PC-9 (cell line): ENCODE results near the gene PTPRD. TPM values are rescaled to one million over a fixed set of nuclear protein-coding genes. Genes with fewer than 3 reads are reported as not detected.

Source experiments
- BruUV-seq: library from RNA; stranded (reverse); fragments of 400-500 nt; replicated peaks from 2 replicates; lab custom pipeline; 2021; lab: Mats Ljungman, UMichigan
- CTCF ChIA-PET: fragments of 300-600 bp; sonication (Branson Sonifier 250); formaldehyde crosslinking; loops from one replicate; lab custom pipeline; 2022; ENCODE audit warnings: antibody characterized with exemption; lab: Charles Lee
- POLR2A ChIA-PET: fragments of 300-600 bp; sonication (Branson Sonifier 250); formaldehyde crosslinking; loops from one replicate; lab custom pipeline; 2022; ENCODE audit warnings: antibody characterized with exemption; ENCODE audit not compliant: unreplicated experiment; lab: Charles Lee
- DNase-seq, 2 experiments: peaks; one replicate each; pipeline versions ENCODE4 v3.0.0 to v3.0.0-alpha.2; 2015 to 2022; ENCODE audit warnings: mixed read lengths in 1 of 2
- H2AFZ ChIP-seq: fragments of 200-600 bp; sonication (generic); 2 replicates; pipeline ENCODE4 v1.8.1; 2017; ENCODE audit warnings: antibody characterized with exemption
- H3F3A ChIP-seq: fragments of 200-600 bp; sonication (generic); 2 replicates; pipeline ENCODE4 v1.8.1; 2017; ENCODE audit warnings: antibody characterized with exemption, mild to moderate bottlenecking, low read depth; ENCODE audit not compliant: insufficient read depth
- H3K27ac ChIP-seq: fragments of 200-600 bp; sonication (generic); 2 replicates; pipeline ENCODE4 v1.6.1; 2016; ENCODE audit warnings: mixed run types
- H3K27me3 ChIP-seq: fragments of 200-600 bp; sonication (generic); 2 replicates; pipeline ENCODE4 v1.6.1; 2016; ENCODE audit warnings: low read depth, mixed run types; ENCODE audit not compliant: insufficient read depth
- H3K36me3 ChIP-seq: fragments of 200-600 bp; sonication (generic); 2 replicates; pipeline ENCODE4 v1.6.1; 2016; ENCODE audit warnings: low read depth, mixed run types
- H3K4me1 ChIP-seq: fragments of 200-600 bp; sonication (generic); replicated peaks from 2 replicates; pipeline ENCODE4 v1.6.1; 2016; ENCODE audit warnings: mixed run types; ENCODE audit not compliant: insufficient read depth
- H3K4me2 ChIP-seq: fragments of 200-600 bp; sonication (generic); 2 replicates; pipeline ENCODE4 v1.6.1; 2017; ENCODE audit warnings: mixed run types
- H3K4me3 ChIP-seq: fragments of 200-600 bp; sonication (generic); 2 replicates; pipeline ENCODE4 v1.6.1; 2016; ENCODE audit warnings: mixed run types
- H3K79me2 ChIP-seq: fragments of 200-600 bp; sonication (generic); 2 replicates; pipeline ENCODE4 v1.6.1; 2017; ENCODE audit warnings: low read depth, mixed run types
- H3K9me2 ChIP-seq: fragments of 200-600 bp; sonication (generic); 2 replicates; pipeline ENCODE4 v1.8.1; 2017; ENCODE audit warnings: mild to moderate bottlenecking; ENCODE audit not compliant: insufficient read depth
- H3K9me3 ChIP-seq: fragments of 200-600 bp; sonication (generic); 2 replicates; pipeline ENCODE4 v1.8.1; 2016; ENCODE audit warnings: low read depth; ENCODE audit not compliant: insufficient read depth
- H4K20me1 ChIP-seq: fragments of 200-600 bp; sonication (generic); 2 replicates; pipeline ENCODE4 v1.8.1; 2017; ENCODE audit not compliant: insufficient read depth
- EZH2 ChIP-seq: fragments of 200-600 bp; sonication (generic); IDR thresholded peaks from 2 replicates; pipeline ENCODE4 v1.8.0; 2017; ENCODE audit warnings: antibody characterized with exemption, low read depth
- intact Hi-C: fragments of 100-400 bp; cut with micrococcal nuclease; formaldehyde crosslinking; loops from one replicate; pipeline ENCODE4 v1.10.0; 2022; ENCODE audit not compliant: unreplicated experiment
- total RNA-seq: library from RNA; stranded (reverse); gene quantifications from 2 replicates; pipeline ENCODE4 v1.2.3, GENCODE V29; 2021
- TF ChIP-seq, protein P1 (sequence below): fragments of 200-600 bp; sonication (generic); conservative IDR thresholded peaks from 2 replicates; pipeline ENCODE4 v1.6.1; 2017; ENCODE audit warnings: mixed run types, antibody characterized with exemption, mild to moderate bottlenecking, moderate library complexity

The PTPRD gene
- total RNA-seq, 1 experiment from 2014 or later: not detected

DNA sequence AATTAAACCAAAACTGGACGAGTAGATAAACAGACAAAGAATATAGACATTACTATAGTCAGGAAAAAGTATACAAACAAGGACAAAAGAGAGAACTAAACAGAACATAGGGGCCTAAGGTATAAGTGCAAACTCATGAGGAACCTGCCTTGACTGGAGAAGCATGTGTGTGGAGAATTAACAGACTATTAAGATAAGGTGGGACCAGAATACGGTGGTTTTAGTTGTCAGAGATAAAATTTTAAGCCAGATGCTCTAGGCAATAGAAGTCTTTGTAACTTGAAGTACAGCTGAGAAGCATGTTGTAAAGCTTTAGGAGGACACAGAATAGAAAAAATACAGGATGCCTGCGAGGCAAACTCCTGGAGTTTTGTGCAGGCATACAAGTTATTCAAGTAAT lies 707.1 kb downstream of the PTPRD start:
- POLR2A ChIA-PET: no interaction called here
- no TSS peak for BruUV-seq

DNA sequence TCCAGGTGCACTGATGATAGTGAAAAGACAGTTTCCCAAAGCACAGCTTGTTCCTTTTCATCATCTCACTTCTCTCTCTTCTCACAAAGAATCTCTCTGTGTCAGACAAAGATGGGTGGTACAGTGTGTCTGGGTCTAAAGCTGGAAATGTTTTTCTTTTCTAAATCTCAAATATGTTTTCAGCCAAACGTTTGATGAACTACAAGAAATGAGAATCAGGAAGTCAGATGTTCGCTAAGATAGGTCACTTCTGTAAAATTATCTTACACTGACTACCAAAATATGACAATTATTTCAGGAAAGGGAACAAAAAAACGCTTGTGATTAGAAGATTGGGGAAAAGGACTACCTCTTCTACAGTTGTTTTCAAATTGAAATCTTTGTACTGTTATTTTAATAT lies 708.8 kb downstream of the PTPRD start:
- Histone ChIP-seq H3K4me2 (no peak overlapping the region), H3K9me2 (no peaks in the 10 kb centered on the region), H3F3A (no peaks in the 10 kb centered on the region), H4K20me1 (no peaks in the 10 kb centered on the region), H3K79me2 (no peaks in the 10 kb centered on the region), H2AFZ (no peak overlapping the region), H3K27ac (no peak overlapping the region), H3K4me1 (no peaks in the 10 kb centered on the region), H3K4me3 (no peak overlapping the region), H3K9me3 (no peaks in the 10 kb centered on the region), H3K36me3 (no peaks in the 10 kb centered on the region), H3K27me3 (no peaks in the 10 kb centered on the region)
- no peak for DNase-seq
- intact Hi-C loops: no loop called here
- no peak for TF ChIP-seq EZH2
- TF ChIP-seq, protein P1, sequence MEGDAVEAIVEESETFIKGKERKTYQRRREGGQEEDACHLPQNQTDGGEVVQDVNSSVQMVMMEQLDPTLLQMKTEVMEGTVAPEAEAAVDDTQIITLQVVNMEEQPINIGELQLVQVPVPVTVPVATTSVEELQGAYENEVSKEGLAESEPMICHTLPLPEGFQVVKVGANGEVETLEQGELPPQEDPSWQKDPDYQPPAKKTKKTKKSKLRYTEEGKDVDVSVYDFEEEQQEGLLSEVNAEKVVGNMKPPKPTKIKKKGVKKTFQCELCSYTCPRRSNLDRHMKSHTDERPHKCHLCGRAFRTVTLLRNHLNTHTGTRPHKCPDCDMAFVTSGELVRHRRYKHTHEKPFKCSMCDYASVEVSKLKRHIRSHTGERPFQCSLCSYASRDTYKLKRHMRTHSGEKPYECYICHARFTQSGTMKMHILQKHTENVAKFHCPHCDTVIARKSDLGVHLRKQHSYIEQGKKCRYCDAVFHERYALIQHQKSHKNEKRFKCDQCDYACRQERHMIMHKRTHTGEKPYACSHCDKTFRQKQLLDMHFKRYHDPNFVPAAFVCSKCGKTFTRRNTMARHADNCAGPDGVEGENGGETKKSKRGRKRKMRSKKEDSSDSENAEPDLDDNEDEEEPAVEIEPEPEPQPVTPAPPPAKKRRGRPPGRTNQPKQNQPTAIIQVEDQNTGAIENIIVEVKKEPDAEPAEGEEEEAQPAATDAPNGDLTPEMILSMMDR: no peak
- ChIA-PET CTCF (no interaction called here), POLR2A (no interaction called here)
- no TSS peak for BruUV-seq

More for the DNA sequence above, 707.1 kb downstream of the PTPRD start:
- CTCF ChIA-PET: no interaction called here
- no peak overlapping the region for H3K4me2 ChIP-seq
- no peaks in the 10 kb centered on the region for H3K9me3 ChIP-seq
- no peak overlapping the region for H2AFZ ChIP-seq
- H3K4me1 ChIP-seq: no peaks in the 10 kb centered on the region
- no peaks in the 10 kb centered on the region for H4K20me1 ChIP-seq
- no peaks in the 10 kb centered on the region for H3K79me2 ChIP-seq
- H3K36me3 ChIP-seq: no peaks in the 10 kb centered on the region
- H3K9me2 ChIP-seq: no peaks in the 10 kb centered on the region
- no peak for TF ChIP-seq EZH2
- TF ChIP-seq, protein P1: no peak
- H3K4me3 ChIP-seq: no peak overlapping the region
- no peaks in the 10 kb centered on the region for H3K27me3 ChIP-seq
- DNase-seq: no peak
- intact Hi-C loops: no loop called here
- no peak overlapping the region for H3K27ac ChIP-seq
- no peaks in the 10 kb centered on the region for H3F3A ChIP-seq

DNA sequence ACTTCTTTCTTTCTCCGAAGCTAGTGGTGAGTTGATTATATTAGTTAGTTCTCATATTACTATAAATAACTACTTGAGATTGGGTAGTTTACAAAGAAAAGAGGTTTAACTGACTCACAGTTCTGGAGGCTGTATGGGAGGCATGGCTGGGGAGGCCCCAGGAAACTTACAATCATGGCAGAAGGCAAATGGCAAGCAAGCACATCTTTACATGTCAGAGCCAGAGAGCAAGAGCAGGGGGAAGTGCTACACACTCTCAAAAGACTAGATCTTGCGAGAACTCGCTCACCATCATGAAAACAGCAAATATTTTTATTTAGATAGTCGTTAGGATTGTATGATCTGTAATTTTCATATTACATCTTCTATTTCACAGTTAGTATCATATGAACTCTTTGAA lies 711.2 kb downstream of the PTPRD start:
- no peak overlapping the region for H2AFZ ChIP-seq
- ChIA-PET CTCF (no interaction called here), POLR2A (no interaction called here)
- no peak overlapping the region for H3K4me3 ChIP-seq
- intact Hi-C loops: no loop called here
- no peaks in the 10 kb centered on the region for H4K20me1 ChIP-seq
- no peak overlapping the region for H3K4me2 ChIP-seq
- H3K79me2 ChIP-seq: no peaks in the 10 kb centered on the region
- H3K36me3 ChIP-seq: no peaks in the 10 kb centered on the region
- no peaks in the 10 kb centered on the region for H3K9me2 ChIP-seq
- DNase-seq: no peak
- H3F3A ChIP-seq: no peaks in the 10 kb centered on the region
- H3K27ac ChIP-seq: no peak overlapping the region
- no peaks in the 10 kb centered on the region for H3K9me3 ChIP-seq
- no peaks in the 10 kb centered on the region for H3K4me1 ChIP-seq
- no peak for TF ChIP-seq EZH2
- TF ChIP-seq, protein P1: no peak
- no peaks in the 10 kb centered on the region for H3K27me3 ChIP-seq
- BruUV-seq: no TSS peak
